Measurements from ENCODE around the gene AQP7.

AQP7 gene

DNA sequence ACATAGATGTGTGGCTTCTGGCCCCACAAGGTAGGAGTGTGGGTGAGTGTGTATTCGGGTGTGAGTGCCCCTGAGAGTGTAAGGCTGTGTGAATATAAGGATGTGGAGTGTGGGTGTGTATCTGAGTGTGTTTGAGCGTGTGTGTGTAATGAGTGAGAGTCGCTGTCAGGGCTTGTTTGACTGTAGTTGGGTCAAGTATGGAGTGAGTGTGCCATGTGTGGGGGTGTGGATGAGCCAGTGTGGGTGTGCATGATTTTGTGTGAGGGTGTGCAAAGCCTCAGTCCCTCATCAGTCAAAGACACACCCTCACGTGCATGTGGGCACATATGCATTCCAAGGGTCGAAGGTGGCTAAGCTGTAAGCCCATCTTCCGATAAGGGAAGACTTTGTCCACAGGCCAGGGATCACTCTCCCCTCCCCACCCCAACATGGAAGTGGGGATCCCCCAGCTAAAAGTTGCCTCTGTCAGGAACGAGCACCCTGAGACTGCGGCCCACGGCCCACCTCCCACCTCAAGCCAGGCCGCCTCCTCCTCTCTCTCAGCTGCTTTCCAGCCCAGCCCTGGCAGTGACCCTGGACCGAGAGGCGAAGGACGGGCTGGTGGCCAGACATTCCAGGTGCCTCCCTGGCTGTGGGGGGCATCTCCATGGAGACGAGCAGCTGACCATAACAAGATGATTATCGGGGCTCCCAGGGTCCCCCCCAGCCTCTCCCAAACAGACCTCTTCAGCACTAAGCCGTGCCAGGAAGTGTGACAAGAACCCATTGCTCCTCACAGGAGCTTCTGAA, 32.1 kb upstream of the AQP7 start:
- no peak for TF ChIP-seq CTCF (IDR thresholded peaks at IDR 0.05; ENCODE audit: insufficient read depth, low read depth, low read length, missing control alignments)
- no peak for DNase-seq (ENCODE audit: low read depth)
- no peak overlapping the region for H3K4me3 ChIP-seq (ENCODE audit: low read length)

DNA sequence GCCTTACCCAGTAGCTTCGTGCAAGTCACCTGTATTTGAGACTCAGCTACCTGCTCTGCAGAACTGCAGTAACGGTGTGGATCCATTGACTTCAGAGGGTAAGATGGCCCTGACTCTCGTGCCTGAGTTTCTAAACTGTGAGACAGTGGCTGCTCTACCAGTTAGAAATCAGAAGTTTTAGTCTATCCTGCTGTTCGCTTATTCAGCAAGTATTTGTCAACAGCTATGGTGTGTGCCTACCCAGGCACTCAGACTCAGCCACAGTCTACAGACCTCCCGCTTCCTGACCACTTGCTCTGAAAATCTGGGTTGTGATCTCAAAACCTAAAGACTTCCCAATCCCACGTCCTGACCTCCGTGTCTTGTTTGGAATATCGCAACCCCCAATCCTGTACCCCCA, 31.5 kb upstream of the AQP7 start:
- DNase-seq (ENCODE audit: low read depth): no peak
- H3K4me3 ChIP-seq (ENCODE audit: low read length): no peak overlapping the region
- no peak for TF ChIP-seq CTCF (IDR thresholded peaks at IDR 0.05; ENCODE audit: insufficient read depth, low read depth, low read length, missing control alignments)

GRCh38 chr9:33431420-33431819, 29.1 kb upstream of the AQP7 start:
- TF ChIP-seq CTCF (IDR thresholded peaks at IDR 0.05; ENCODE audit: insufficient read depth, low read depth, low read length, missing control alignments): no peak
- DNase-seq (ENCODE audit: low read depth): no peak
- no peak overlapping the region for H3K4me3 ChIP-seq (ENCODE audit: low read length)

GRCh38 chr9:33430942-33431341, 28.6 kb upstream of the AQP7 start:
- H3K4me3 ChIP-seq (ENCODE audit: low read length): no peak overlapping the region
- no peak for TF ChIP-seq CTCF (IDR thresholded peaks at IDR 0.05; ENCODE audit: insufficient read depth, low read depth, low read length, missing control alignments)
- DNase-seq (ENCODE audit: low read depth): no peak

- no peak for TF ChIP-seq CTCF (IDR thresholded peaks at IDR 0.05; ENCODE audit: insufficient read depth, low read depth, low read length, missing control alignments)
- no peak for DNase-seq (ENCODE audit: low read depth)
- no peak overlapping the region for H3K4me3 ChIP-seq (ENCODE audit: low read length)
Observed at GRCh38 chr9:33429256-33429985, 27.1 kb upstream of the AQP7 start.

GRCh38 chr9:33426843-33427293, 24.5 kb upstream of the AQP7 start:
- no peak for DNase-seq (ENCODE audit: low read depth)
- TF ChIP-seq CTCF (IDR thresholded peaks at IDR 0.05; ENCODE audit: insufficient read depth, low read depth, low read length, missing control alignments): no peak
- no peak overlapping the region for H3K4me3 ChIP-seq (ENCODE audit: low read length)
